ENCODE data around the gene PERP.

GRCh38 chr6:138087593-138088325, 19.5 kb downstream of the PERP start:
- no peak for TF ChIP-seq PATZ1 (CRISPR knock-in tag; IDR thresholded peaks at IDR 0.05; ENCODE audit: borderline replicate concordance)
- no peak for TF ChIP-seq SNAI2 (CRISPR knock-in tag; IDR thresholded peaks at IDR 0.05)
- TF ChIP-seq PPARA (CRISPR knock-in tag; IDR thresholded peaks at IDR 0.05; ENCODE audit: borderline replicate concordance), result no peak

Measured in SK-N-SH treated with all-trans-retinoic acid at 6 μM for 48 hours (cell line).